PC-9 (cell line): ENCODE data around the gene PCGF3.

Experiments
- EZH2 ChIP-seq: fragments of 200-600 bp; sonication (generic); IDR thresholded peaks from 2 replicates; pipeline ENCODE4 v1.8.0; 2017; ENCODE audit warnings: antibody characterized with exemption, low read depth
- TF ChIP-seq, protein P1 (sequence below): fragments of 200-600 bp; sonication (generic); conservative IDR thresholded peaks from 2 replicates; pipeline ENCODE4 v1.6.1; 2017; ENCODE audit warnings: mixed run types, antibody characterized with exemption, mild to moderate bottlenecking, moderate library complexity

DNA sequence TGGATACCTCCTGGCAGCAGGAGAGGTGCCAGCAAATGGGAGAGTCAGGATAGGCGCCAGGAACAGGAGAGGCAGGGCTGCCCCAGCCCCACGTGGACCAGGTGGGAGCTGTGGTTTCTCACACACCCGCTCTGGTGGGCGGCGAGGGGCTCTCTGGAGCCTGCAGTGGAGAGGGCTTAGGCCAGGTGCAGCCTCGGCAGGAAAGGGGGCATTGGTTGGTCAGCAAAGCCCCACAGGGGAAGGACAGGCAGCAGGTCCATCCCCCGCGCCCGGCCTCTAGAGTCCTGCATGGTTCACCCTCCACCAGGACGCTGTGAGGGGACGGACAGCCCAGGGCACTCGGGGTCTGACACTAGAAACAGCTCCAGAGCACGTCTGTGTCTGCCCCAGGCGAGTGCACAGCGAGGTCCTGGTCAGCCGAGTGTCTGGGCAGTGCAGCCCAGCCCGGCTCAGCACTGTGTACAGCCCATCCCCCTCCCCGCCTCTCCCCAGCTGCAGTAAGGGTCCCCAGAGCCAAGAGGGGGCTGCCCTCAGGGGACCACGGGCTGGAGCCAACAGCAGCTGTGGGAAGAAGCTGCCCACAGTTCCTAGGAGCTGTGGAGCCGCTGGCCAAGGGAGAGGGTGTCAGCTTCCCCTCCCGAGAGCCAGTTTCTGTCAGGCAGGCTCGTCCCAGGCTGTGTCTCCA, 39.7 kb upstream of the PCGF3 start:
- TF ChIP-seq, protein P1, sequence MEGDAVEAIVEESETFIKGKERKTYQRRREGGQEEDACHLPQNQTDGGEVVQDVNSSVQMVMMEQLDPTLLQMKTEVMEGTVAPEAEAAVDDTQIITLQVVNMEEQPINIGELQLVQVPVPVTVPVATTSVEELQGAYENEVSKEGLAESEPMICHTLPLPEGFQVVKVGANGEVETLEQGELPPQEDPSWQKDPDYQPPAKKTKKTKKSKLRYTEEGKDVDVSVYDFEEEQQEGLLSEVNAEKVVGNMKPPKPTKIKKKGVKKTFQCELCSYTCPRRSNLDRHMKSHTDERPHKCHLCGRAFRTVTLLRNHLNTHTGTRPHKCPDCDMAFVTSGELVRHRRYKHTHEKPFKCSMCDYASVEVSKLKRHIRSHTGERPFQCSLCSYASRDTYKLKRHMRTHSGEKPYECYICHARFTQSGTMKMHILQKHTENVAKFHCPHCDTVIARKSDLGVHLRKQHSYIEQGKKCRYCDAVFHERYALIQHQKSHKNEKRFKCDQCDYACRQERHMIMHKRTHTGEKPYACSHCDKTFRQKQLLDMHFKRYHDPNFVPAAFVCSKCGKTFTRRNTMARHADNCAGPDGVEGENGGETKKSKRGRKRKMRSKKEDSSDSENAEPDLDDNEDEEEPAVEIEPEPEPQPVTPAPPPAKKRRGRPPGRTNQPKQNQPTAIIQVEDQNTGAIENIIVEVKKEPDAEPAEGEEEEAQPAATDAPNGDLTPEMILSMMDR, result no peak
- no peak for TF ChIP-seq EZH2
